Caki2 (cell line): ENCODE data around the gene TMEM212. TPM values are rescaled to one million over a fixed set of nuclear protein-coding genes. Genes with fewer than 3 reads are reported as not detected.
A peak's percentile ranks its signal among the peaks of the same experiment; 100 is the strongest.

Experiments
- DNase-seq: peaks from one replicate; pipeline ENCODE4 v3.0.0-alpha.2; 2015; ENCODE audit warnings: low read depth
- in situ Hi-C: cut with HindIII; loops from 2 replicates; pipeline ENCODE4 v1.10.0; 2016; ENCODE audit warnings: low sequenced_read_pairs, low pct_unique_long_range_greater_than_20kb, mixed read lengths
- total RNA-seq: library from RNA; depleted of rRNA; stranded (reverse); fragments of >200 nt; shearing (Covaris generic); gene quantifications from 2 replicates; pipeline ENCODE4 v1.2.3, GENCODE V29; 2014; ENCODE audit warnings: low replicate concordance; rRNA removed

TMEM212 gene
- total RNA-seq: not detected in 2 replicates

DNA sequence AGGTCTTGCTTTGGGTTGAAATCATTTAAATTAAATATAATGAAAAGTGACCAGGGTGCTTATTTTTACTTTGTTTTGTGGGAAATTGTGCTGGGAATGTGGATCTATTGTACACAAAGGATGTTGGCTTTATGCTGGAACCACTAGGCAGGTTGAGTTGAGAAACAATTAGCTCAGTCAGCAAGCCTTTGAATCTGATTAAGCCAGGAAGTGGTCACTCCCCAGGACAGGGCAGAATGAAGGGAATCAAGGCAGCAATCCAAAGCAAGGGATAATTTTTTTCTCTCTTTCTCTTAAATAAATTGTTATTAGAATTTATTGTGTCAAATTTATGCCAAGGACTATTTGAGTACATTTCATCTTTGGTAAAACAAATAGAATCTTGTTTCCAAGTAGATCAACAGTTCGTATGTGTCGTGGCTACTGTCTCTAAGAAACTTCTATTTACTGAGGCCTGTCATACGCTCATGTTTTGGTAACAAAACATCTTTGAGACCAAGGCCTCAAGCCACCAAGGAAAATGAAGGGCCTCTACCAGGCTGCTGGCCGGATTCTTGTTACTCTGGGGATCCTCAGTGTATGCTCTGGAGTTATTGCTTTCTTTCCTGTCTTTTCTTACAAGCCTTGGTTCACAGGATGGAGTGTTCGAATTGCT is at the start of gene TMEM212:
TSS of gene TMEM212 (plus strand) at position 486 of the 655 bp plus-strand sequence. CDS start at position 521, 35 bp downstream.
- in situ Hi-C loops: no loop called here
- no peak for DNase-seq

DNA sequence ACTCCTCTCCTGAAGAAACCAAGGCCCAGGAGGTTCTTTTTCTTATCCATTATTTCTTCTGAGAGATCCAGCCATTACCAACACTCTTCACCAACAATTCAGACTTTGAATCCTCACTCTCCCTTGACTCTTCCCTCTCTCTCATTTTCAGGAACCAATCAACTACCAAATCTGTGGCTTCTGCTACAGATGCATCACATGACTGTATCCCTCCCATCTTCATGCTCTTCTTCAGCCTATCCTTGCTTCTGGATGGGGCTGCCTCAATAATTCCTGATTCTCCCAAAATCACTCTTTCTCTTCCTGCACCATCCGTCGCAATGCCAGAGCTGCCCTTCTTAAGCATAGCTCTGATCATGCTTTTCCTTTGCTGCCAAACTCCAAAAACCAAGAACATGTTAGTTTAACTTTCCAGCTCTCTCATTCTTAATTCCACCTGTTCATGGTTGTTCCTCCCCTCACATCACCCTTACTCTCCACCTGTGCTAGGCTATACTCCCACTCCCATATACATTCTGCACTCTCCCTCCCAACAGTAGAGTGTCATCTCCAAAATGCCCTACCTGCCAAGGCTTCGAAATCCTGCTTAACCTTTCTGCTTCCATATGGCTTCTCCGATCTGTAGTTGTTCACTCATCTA is 46.4 kb upstream of the TMEM212 start:
- no peak for DNase-seq
- in situ Hi-C loops: no loop called here

DNA sequence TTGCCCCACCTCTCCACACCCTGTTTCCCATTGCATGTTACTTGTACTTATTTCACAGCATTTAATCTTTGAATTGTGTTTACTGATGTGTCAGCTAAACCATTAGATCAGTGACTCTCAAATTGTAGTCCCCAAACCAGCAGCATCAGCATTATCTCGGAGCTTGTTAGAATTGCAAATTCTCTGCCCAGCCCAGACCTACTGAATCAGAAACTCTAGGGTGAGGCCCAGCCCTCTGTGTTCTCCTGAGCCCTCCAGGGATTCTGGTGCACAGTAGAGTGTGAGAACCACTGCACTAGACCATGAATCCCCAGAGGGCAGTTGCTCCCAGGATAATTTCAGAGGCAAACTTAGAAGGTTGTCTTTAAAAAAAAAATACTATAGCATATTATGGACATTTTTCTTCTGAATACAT is 45.9 kb upstream of the TMEM212 start:
- DNase-seq: peak; percentile 48
- in situ Hi-C loops: no loop called here

DNA sequence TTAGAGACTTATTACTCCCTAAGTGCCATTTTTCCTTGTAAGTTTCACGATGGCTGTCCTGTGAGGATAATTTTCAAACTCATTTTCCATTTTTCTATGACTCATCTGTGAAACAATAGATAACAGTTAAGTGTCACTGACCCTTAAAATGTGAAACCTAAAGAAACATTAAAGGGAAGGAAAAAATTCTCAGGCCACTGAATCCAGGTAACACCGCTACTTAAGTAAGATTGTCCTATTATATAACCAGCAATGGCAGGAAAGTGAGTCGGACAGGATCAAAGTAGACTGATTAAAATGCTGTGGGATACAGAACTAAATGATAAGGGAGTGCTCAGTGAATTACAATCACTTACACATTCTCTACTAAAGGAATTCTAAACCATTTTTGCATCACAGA is 45.3 kb upstream of the TMEM212 start:
- in situ Hi-C loops: no loop called here
- DNase-seq: no peak

DNA sequence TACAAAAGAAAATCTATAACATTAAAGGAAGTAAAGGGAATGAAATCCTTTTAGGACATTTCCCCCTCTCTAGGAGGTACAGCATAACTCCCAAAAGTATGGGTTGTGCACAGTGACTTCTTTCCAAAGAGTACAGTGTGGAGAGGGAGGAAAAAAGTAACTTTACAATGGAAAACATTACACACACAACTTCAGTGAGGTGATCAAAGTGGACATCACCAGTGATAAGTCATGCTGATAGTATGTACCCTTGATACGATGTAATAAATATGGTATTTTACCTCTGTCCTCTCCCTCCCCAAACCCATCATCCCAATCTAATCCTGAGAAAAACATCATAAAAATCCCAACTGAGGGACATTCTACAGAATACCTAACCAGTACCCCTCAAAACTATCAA is 43.6 kb upstream of the TMEM212 start:
- DNase-seq: no peak
- in situ Hi-C loops: no loop called here

DNA sequence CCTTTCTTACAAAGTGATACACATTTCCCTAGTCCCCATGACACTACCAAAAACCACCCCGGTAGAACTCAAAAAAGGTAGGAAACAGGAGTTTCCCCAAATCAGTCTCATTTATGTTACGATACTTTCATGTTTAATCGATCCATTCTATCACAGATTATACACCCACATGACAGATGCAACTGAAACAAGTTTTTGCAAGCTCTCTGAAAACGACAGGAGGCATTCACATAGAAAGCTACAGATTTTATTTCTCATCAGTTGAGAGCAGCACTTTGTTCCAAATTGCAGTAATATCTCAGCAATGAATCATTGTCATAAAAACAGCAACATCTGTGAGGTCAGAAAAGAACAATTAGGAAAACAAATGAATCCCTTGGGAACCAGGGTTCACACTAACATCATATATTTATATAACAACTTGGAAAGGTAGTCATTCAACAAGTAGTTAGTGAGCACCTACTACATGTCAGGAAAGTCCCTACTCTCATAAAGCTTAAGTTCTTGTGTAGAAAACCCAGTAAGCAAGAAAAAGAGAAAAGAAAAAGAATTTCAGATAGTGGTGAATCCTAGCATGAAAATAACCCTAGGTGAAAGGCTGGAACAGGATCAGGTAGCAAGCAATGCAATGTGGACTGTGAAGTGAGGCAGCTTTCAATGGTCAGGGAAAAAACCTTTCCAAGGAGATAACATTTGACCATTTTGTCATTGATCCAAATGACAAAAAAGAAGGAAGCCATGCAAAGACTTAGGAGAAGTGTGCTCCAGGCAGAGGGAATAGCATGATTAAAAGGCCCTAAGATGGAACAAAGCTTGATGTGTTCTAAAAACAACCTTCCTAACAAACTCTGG is 41.2 kb upstream of the TMEM212 start:
- peak; percentile 92 for DNase-seq
- in situ Hi-C loops: no loop called here

DNA sequence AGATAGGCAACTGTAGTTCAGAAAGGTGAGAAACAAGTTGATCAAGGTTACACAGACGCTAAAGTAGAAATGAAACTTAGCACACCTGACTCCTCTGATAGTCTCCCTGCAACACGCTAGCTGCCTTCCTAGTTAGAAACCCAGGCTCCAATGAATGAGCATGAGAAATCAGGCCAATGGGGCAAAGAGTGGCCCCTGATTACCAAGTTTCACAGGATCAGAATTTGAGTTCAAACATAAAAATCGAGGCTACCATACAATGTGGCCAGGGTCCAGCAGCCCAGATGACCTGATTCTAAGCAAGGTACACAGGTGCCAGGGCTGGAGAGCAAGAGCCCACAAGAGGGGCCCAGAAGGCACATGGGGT is 40.6 kb upstream of the TMEM212 start:
- no peak for DNase-seq

DNA sequence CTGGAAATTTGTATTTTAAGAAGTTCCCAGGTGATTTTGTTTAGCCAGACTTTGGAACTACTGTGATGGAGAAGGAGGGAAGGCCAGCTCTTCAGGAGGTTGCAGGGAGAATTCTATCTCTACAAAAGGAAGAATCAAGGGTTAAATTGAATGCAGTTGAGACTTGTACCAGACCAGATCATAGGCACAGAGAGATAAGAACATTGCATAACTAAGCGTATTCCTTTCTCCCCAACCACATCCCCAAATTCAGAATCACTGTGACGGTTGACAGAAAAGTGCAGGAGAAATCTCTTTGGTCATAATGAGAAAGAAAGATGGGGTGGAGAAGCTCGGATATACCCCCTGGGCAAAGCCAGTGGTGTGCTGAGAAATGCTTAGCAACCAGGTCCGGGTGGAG is 40.1 kb upstream of the TMEM212 start:
- in situ Hi-C loops: no loop called here
- no peak for DNase-seq

More for the DNA sequence above, 40.6 kb upstream of the TMEM212 start:
- in situ Hi-C loops: no loop called here

DNA sequence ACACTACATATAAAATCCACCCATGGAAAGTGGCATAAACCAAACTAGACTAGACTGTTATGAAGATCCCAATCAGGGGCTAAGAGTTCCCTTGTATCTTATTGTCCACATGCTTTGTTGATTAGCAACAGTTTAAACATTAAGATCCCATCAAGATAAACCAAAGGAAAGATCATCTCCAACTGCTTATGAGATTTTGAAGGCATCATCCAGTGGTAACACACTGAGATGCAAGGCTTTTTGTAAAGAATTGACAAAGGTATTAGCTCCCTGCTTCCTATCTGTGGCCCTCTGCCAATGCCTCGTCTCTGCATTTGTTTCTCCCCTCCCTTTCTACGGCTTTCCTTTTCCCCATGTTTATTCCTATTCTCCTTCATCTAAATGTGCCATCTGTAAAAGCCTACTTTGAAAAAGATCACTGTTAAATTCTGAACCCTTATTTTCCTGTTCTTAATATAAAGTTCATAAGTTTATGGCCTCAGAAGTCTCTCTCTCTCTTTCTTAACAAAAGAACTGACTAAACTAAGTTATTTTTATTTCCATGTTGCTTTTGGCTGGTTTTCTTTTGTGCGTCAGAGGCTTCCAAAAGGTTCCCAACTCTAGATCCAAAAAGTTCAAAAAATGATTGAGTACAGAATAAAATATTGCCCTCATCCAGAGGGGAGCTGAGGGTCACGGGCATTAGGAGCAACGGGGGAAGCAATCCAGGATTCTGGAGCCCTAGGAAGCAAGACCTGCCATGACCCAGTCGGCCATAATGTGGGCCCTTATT is 38.3 kb upstream of the TMEM212 start:
- DNase-seq: no peak
- in situ Hi-C loops: no loop called here

DNA sequence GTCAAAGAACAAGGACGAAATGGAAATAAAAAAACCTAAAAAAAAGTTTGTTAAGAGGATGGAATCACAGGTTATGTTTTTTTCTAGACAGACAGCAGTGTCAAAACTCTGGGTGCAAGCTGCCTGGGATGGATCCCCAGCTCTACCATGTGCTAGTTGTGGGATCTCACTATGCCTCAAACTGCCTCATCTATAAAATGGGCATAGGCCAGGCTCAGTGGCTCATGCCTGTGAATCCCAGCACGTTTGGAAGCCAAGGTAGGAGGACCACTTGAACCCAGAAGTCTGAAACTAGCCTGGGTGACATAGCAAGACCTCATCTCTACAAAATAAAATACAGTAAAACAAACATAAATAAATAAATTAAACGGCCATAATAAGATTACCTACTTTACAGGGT is 37.5 kb upstream of the TMEM212 start:
- in situ Hi-C loops: no loop called here
- no peak for DNase-seq

DNA sequence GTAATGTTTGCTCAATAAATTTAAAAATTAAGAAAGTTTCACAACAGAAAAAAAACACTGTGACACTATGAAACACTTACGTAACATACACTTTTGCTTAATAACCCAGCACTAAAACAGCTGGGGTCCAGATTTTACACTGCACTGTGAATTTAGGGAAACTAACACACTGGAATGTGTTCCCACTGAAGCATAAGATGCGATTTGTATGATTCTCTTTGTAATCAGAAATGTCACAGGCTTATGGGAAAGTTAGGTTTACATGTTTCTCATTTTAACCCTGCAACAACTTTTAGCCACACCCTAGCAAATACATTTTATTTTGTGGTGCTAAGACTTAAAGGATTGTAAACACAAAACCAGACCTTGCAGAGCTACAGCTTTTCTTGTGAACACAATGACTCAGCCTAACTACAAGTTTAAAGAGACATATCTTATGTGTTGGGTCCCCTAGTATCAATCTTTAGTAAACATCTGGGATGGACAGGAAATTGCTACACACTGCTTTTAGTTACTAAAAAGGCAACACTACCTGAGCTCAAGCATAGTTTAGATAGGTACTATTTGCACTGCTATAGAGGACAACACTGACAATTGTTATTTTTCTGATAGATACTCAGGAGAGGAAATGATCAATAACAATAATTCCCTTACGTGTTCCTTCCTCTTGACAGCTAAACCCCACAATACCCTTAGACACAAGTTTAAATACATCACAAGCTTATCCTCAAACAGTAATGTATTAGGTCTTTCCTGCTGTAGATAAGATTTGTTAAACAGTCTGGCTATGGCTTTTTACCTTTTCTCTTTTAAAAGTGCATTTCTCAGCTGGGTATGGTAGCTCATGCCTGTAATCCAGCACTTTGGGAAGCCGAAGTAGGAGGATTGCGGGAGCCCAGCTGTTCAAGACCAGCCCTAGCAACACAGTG is 36.7 kb upstream of the TMEM212 start:
- peak; percentile 62 for DNase-seq
- in situ Hi-C loops: no loop called here

DNA sequence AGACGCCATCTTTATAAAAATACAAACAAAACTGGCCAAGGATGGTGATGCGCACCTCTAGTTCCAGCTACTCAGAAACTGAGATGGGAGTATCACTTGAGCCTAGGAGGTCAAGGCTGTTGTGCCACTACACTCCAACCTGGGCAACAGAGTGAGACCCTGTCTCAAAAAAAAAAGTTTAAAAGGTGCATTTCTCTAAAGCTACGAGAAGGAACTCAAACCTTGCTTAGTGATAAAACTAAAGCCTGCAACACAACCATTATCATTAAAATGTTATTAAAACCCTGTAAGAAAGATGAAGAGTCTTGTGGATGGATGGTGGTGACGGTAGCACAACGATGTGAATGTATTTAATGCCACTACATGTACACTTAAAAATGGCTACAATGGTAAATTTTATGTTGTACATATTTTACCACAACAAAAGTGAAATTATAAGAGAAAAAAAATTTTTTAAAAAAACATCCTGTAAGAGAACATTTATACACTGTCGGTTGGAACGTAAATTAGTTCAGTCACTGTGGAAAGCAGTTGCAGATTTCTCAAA is 35.9 kb upstream of the TMEM212 start:
- in situ Hi-C loops: no loop called here
- DNase-seq: no peak

DNA sequence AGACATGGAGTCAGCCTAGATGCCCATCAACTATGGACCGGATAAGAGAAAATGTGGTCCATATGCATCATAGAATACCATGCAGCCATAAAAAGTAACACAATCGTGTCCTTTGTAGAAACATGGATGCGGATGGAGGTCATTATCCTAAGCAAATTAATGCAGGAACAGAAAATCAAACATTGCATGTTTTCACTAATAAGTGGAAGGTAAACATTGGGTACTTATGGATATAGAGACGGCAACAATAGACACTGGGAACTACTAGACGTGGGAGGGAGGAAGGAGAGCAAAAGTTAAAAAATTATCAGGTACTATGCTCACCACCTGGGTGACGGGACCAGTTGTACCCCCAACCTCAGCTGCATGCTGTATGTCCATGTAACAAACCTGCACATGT is 35.3 kb upstream of the TMEM212 start:
- no peak for DNase-seq
- in situ Hi-C loops: no loop called here

DNA sequence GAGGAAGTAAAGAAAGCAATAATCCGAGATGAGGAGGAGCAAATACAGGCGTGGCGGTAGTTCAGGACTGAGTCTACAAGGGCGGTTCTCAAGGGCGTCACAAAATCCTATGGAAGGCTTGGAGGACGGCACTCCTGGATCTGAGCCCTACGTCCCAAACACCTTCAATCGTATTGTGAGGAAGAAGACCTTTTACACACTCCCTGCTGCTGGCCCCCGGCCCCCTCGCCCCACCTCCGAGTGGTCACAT is 33.6 kb upstream of the TMEM212 start:
- in situ Hi-C loops: no loop called here
- DNase-seq: peak; percentile 91

DNA sequence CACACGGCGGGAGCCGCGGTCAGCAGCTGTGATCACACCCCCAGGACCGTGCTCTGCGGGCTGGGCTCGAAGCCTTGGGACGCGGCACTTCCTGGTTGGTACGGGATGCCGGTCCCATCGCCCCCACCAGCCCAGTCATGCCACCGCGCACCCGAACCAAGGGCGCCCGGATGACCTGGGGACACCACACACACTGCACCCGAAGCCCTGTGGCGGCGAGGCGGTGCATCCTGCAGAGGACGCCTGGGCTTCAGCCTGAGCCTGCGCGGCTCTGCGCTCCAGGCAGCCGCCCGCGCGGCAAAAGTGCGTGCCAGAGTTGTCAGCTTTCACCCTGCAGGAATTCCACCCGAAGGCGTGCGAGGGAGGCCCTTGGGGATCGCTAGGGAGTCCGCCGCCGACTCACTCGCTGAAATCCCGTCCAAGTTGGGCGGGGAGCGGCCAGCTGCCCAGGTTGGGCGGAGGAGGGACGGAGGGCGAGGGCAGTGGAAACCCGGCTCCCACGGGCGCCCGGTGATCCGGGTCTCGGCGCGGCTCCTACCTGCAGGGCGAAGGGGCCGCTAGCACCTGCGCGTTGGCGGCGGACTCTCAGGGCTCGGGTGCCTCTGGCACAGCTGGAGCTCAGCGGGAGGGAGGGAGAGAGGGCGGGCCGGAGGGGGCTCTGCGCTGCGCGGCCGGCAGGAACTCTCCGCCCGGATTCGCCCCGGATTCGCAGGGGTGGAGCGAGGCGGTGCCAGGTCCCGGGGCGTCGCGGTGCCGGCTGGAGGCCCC is 33.1 kb upstream of the TMEM212 start, which contains the start of gene PLD1:
TSS of gene PLD1 (minus strand) at position 623 of the 768 bp plus-strand sequence. CDS start 72,432 bp downstream, outside the sequence.
- peak; percentile 97 for DNase-seq

DNA sequence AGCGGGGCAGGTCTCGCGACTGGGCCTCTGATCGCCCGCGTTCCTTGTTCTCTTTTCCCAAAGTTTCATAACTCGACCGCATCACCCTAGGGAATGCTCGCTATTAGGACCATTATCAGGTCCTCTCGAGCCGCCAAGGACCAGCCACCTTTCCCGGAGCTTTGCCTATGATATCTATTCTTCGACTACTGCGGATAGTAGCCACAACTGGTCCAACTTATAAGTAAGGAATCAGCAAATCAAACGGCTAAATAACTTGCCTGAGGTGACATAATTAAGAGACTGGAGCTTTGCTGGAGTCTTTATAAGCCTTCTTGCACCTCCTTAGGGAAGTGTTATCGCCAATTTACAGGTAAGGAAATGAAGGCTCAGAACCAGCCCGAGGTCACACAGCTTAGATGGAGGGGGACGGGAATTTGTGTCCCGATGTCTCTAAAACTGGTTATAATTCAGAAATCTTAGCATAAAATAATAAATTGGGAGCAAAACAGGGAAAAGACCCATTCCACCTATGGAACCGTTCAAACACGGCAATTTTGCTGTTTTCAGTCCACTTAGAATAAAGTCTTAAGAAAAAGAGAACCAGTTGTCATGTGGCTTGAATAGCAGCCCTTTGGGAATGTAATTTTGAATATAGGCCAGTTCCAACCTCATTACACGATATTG is 32.4 kb upstream of the TMEM212 start:
- in situ Hi-C loops: no loop called here
- no peak for DNase-seq

More for the DNA sequence above, 33.1 kb upstream of the TMEM212 start, which contains the start of gene PLD1:
- in situ Hi-C loops: no loop called here
